ENCODE data around the gene IL16.

GRCh38 chr15:81303244-81304225, 106.9 kb downstream of the IL16 start:
- TF ChIP-seq CTCF (IDR thresholded peaks at IDR 0.05; ENCODE audit: low read length) (no peak), EZH2phosphoT487 (IDR thresholded peaks at IDR 0.05; ENCODE audit: low read length) (no peak), EZH2 (optimal IDR thresholded peaks at IDR 0.05; ENCODE audit: low read depth, low read length) (no peak)
